Nephron (organoid): ENCODE measurements around the gene CNTNAP5.

Experiments
- H3K27ac Mint-ChIP-seq, 3 experiments: 2 replicates each; pipeline ENCODE4 v1.8.0; 2020; ENCODE audit warnings: mixed read lengths in 3 of 3, mild to moderate bottlenecking in 2 of 3, moderate library complexity in 1 of 3
- H3K27me3 Mint-ChIP-seq: 2 replicates; pipeline ENCODE4 v1.8.0; 2021; ENCODE audit warnings: low read depth, mild to moderate bottlenecking, moderate library complexity, mixed read lengths
- H3K36me3 Mint-ChIP-seq: 2 replicates; pipeline ENCODE4 v1.8.0; 2020; ENCODE audit warnings: low read depth, mixed read lengths
- H3K4me1 Mint-ChIP-seq: 2 replicates; pipeline ENCODE4 v1.8.0; 2020; ENCODE audit warnings: mixed read lengths
- H3K4me3 Mint-ChIP-seq, 3 experiments: 2 replicates each; pipeline ENCODE4 v1.8.0; 2020; ENCODE audit warnings: mild to moderate bottlenecking in 3 of 3, mixed read lengths in 3 of 3, moderate library complexity in 2 of 3
- H3K9me3 Mint-ChIP-seq: 2 replicates; pipeline ENCODE4 v1.8.0; 2020; ENCODE audit warnings: mixed read lengths
- CTCF ChIP-seq, 3 experiments: fragments of 200-600 bp; sonication (generic); IDR thresholded peaks; one replicate each; pipeline ENCODE4 v1.5.0; 2021; ENCODE audit warnings: antibody characterized with exemption in 3 of 3; ENCODE audit not compliant: unreplicated experiment in 3 of 3

The CNTNAP5 gene

GRCh38 chr2:124136110-124136509 is 111.0 kb downstream of the CNTNAP5 start:
- H3K27ac Mint-ChIP-seq: no peak overlapping the region
- no peaks in the 10 kb centered on the region for H3K27me3 Mint-ChIP-seq
- no peak for TF ChIP-seq CTCF (IDR thresholded peaks at IDR 0.05; ENCODE audit: unreplicated experiment in 3 of 3)
- H3K4me3 Mint-ChIP-seq: no peak overlapping the region
- H3K4me1 Mint-ChIP-seq: no peaks in the 10 kb centered on the region
- H3K9me3 Mint-ChIP-seq: peaks cover 4% of the 10 kb centered on the region
- no peaks in the 10 kb centered on the region for H3K36me3 Mint-ChIP-seq

GRCh38 chr2:124138076-124138475 is 113.0 kb downstream of the CNTNAP5 start:
- Mint-ChIP-seq H3K27me3 (no peaks in the 10 kb centered on the region), H3K9me3 (peaks cover 4% of the 10 kb centered on the region), H3K4me3 (no peak overlapping the region), H3K27ac (no peak overlapping the region), H3K4me1 (no peaks in the 10 kb centered on the region), H3K36me3 (no peaks in the 10 kb centered on the region)
- TF ChIP-seq CTCF (IDR thresholded peaks at IDR 0.05; ENCODE audit: unreplicated experiment in 3 of 3): no peak

- no peak overlapping the region for H3K27ac Mint-ChIP-seq
These were observed 120.9 kb downstream of the CNTNAP5 start for GRCh38 chr2:124145982-124146381.

DNA sequence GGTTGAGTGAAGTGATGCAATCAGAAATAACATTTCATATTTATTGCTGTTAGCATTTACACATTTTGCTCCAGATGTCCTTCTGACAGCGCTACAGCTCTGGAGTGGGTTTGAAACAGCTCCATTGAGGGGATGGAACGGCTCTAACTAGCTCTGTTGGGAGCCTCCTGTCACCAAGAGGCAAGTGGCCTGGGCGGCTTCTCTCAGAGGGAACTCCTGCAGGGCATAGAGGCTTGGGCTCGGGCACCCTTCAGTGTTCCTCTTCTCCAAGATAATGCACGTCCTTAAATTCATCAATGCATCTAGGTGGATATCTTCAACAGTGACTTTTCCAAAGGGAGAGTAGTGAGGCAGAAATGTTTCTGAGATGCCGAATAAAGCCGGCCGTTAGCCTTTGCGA is 122.5 kb downstream of the CNTNAP5 start:
- H3K27ac Mint-ChIP-seq: no peak overlapping the region
- H3K4me1 Mint-ChIP-seq: no peaks in the 10 kb centered on the region
- no peaks in the 10 kb centered on the region for H3K9me3 Mint-ChIP-seq
- H3K27me3 Mint-ChIP-seq: no peaks in the 10 kb centered on the region
- TF ChIP-seq CTCF (IDR thresholded peaks at IDR 0.05; ENCODE audit: unreplicated experiment in 3 of 3): no peak
- no peak overlapping the region for H3K4me3 Mint-ChIP-seq
- no peaks in the 10 kb centered on the region for H3K36me3 Mint-ChIP-seq

More at GRCh38 chr2:124145982-124146381, 120.9 kb downstream of the CNTNAP5 start:
- H3K9me3 Mint-ChIP-seq: no peaks in the 10 kb centered on the region
- no peak for TF ChIP-seq CTCF (IDR thresholded peaks at IDR 0.05; ENCODE audit: unreplicated experiment in 3 of 3)
- no peaks in the 10 kb centered on the region for H3K36me3 Mint-ChIP-seq
- no peaks in the 10 kb centered on the region for H3K4me1 Mint-ChIP-seq
- H3K27me3 Mint-ChIP-seq: no peaks in the 10 kb centered on the region
- no peak overlapping the region for H3K4me3 Mint-ChIP-seq

GRCh38 chr2:124149571-124149970 is 124.5 kb downstream of the CNTNAP5 start:
- no peak overlapping the region for H3K4me3 Mint-ChIP-seq
- no peaks in the 10 kb centered on the region for H3K4me1 Mint-ChIP-seq
- H3K9me3 Mint-ChIP-seq: no peaks in the 10 kb centered on the region
- H3K27ac Mint-ChIP-seq: no peak overlapping the region
- no peak for TF ChIP-seq CTCF (IDR thresholded peaks at IDR 0.05; ENCODE audit: unreplicated experiment in 3 of 3)
- no peaks in the 10 kb centered on the region for H3K36me3 Mint-ChIP-seq
- no peaks in the 10 kb centered on the region for H3K27me3 Mint-ChIP-seq

DNA sequence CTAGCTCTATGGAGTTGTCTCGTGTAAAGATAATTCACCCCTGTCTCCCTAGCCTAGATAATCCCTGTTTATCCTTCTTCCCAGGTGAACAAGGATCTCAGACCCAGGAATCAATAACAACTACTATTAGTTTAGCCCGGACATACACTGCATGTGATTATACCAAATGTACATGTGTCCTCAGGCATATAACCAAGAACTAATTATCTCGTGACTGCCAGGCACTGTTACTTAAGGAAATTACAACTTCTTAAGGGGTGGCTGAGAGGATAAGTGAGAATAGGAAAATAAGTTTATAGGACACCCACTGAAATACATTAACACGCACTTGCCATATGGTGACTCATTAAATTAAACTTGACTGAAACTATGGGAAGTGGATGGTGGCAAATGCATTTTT is 126.6 kb downstream of the CNTNAP5 start:
- no peaks in the 10 kb centered on the region for H3K4me1 Mint-ChIP-seq

More for the DNA sequence above, 126.6 kb downstream of the CNTNAP5 start:
- TF ChIP-seq CTCF (IDR thresholded peaks at IDR 0.05; ENCODE audit: unreplicated experiment in 3 of 3): no peak
- Mint-ChIP-seq H3K4me3 (no peak overlapping the region), H3K36me3 (no peaks in the 10 kb centered on the region), H3K27me3 (no peaks in the 10 kb centered on the region), H3K9me3 (no peaks in the 10 kb centered on the region), H3K27ac (no peak overlapping the region)
